HCT116 (cell line): ENCODE results near the gene GLCE. TPM values are rescaled to one million over a fixed set of nuclear protein-coding genes. Genes with fewer than 3 reads are reported as not detected.

ENCODE experiments used
- ATAC-seq: fragments of 200-7000 bp; cut with Tn5 transposase; 2 replicates; pipeline ENCODE4 v1.9.1; 2020; ENCODE audit warnings: mild to moderate bottlenecking, moderate library complexity
- BruUV-seq: library from RNA; stranded (reverse); fragments of 400-500 nt; replicated peaks from 2 replicates; lab custom pipeline; 2021; lab: Mats Ljungman, UMichigan
- CTCF ChIA-PET: fragments of 300-600 bp; sonication (Branson Sonifier 250); formaldehyde crosslinking; loops from one replicate; lab custom pipeline; 2021; ENCODE audit warnings: antibody characterized with exemption; lab: Charles Lee
- POLR2A ChIA-PET: fragments of 300-600, 350-600 bp; sonication (Branson Sonifier 250); formaldehyde crosslinking; loops from one replicate; lab custom pipeline; 2021; ENCODE audit warnings: antibody characterized with exemption; lab: Charles Lee
- RAD21 ChIA-PET, 2 experiments: fragments of 300-600 bp; sonication (Branson Sonifier 250); formaldehyde crosslinking; loops; one replicate each; lab custom pipeline; 2023; ENCODE audit warnings: low total read pairs in 2 of 2; ENCODE audit not compliant: uncharacterized antibody in 2 of 2, unreplicated experiment in 2 of 2, low non-redundant PET in 1 of 2; lab: Charles Lee
- DNase-seq: peaks from one replicate; pipeline ENCODE4 v3.0.0-alpha.2; 2010; ENCODE audit warnings: low read depth, low spot score
- H2AFZ ChIP-seq: fragments of 200-600 bp; shearing (Covaris generic), sonication (generic); 2 replicates; pipeline ENCODE4 v1.6.1; 2017; ENCODE audit warnings: low read depth, mixed run types, mixed read lengths, antibody characterized with exemption, low read length; ENCODE audit not compliant: poor library complexity, severe bottlenecking
- H3K27ac ChIP-seq: 2 replicates; pipeline ENCODE4 v1.5.1; 2012; ENCODE audit warnings: low read depth, low read length
- H3K27me3 ChIP-seq: fragments of 200-600 bp; sonication (generic); 2 replicates; pipeline ENCODE4 v1.6.1; 2016; ENCODE audit warnings: mixed run types, low read length, mixed read lengths; ENCODE audit not compliant: insufficient read depth
- H3K36me3 ChIP-seq, 2 experiments: fragments of 200-500 bp in 1 of 2; fragments of 200-600 bp in 1 of 2; sonication (Bioruptor generic) in 1 of 2; sonication (generic) in 1 of 2; 2 replicates each; pipeline versions ENCODE4 v1.5.1 to v1.6.1; 2014 to 2016; ENCODE audit warnings: low read length in 2 of 2, inconsistent platforms in 1 of 2, mixed read lengths in 1 of 2, mixed run types in 1 of 2; ENCODE audit not compliant: insufficient read depth in 2 of 2, control insufficient read depth in 1 of 2
- H3K4me1 ChIP-seq, 2 experiments: fragments of 200-600 bp in 1 of 2; sonication (generic) in 1 of 2; 2 replicates each; pipeline versions ENCODE4 v1.5.1 to v1.6.1; 2012 to 2017; ENCODE audit warnings: low read length in 2 of 2, inconsistent platforms in 1 of 2, mild to moderate bottlenecking in 1 of 2, mixed read lengths in 1 of 2, mixed run types in 1 of 2, moderate library complexity in 1 of 2; ENCODE audit not compliant: insufficient read depth in 2 of 2, control insufficient read depth in 1 of 2
- H3K4me2 ChIP-seq: fragments of 200-600 bp; sonication (generic); 2 replicates; pipeline ENCODE4 v1.6.1; 2017; ENCODE audit warnings: mixed run types, low read length, mixed read lengths
- H3K4me3 ChIP-seq, 2 experiments: fragments of 200-600 bp in 1 of 2; sonication (generic) in 1 of 2; replicated peaks in 1 of 2; 2 replicates each; pipeline ENCODE4 v1.5.1; 2011 to 2016; ENCODE audit warnings: low read length in 2 of 2, control low read depth in 1 of 2, low read depth in 1 of 2, mild to moderate bottlenecking in 1 of 2, mixed read lengths in 1 of 2, mixed run types in 1 of 2
- H3K79me2 ChIP-seq: fragments of 200-600 bp; sonication (generic); 2 replicates; pipeline ENCODE4 v1.6.1; 2017; ENCODE audit warnings: mild to moderate bottlenecking, mixed run types, low read length, moderate library complexity, mixed read lengths; ENCODE audit not compliant: insufficient read depth
- H3K9ac ChIP-seq: fragments of 200-600 bp; sonication (generic); 2 replicates; pipeline ENCODE4 v1.6.1; 2016; ENCODE audit warnings: low read length, mixed read lengths
- H3K9me2 ChIP-seq: fragments of 200-600 bp; sonication (generic), shearing (Covaris generic); 2 replicates; pipeline ENCODE4 v1.6.1; 2017; ENCODE audit warnings: mixed run types, mild to moderate bottlenecking, moderate library complexity; ENCODE audit not compliant: insufficient read depth
- H3K9me3 ChIP-seq, 2 experiments: fragments of 200-500 bp in 1 of 2; fragments of 200-600 bp in 1 of 2; sonication (Bioruptor generic) in 1 of 2; sonication (generic) in 1 of 2; 2 replicates each; pipeline ENCODE4 v1.6.1; 2014 to 2017; ENCODE audit warnings: low read length in 2 of 2, mixed read lengths in 2 of 2, inconsistent platforms in 1 of 2, low read depth in 1 of 2, mild to moderate bottlenecking in 1 of 2, mixed run types in 1 of 2, moderate library complexity in 1 of 2; ENCODE audit not compliant: control insufficient read depth in 1 of 2, insufficient read depth in 1 of 2
- H4K20me1 ChIP-seq: fragments of 200-600 bp; sonication (generic), shearing (Covaris generic); 2 replicates; pipeline ENCODE4 v1.6.1; 2017; ENCODE audit warnings: mixed run types, mild to moderate bottlenecking, moderate library complexity; ENCODE audit not compliant: insufficient read depth
- CBX3 ChIP-seq: IDR thresholded peaks from 2 replicates; pipeline ENCODE4 v1.6.1; 2012; ENCODE audit warnings: low read depth
- CEBPB ChIP-seq: IDR thresholded peaks from 2 replicates; pipeline ENCODE4 v1.6.1; 2012; ENCODE audit warnings: low read depth
- EGR1 ChIP-seq: IDR thresholded peaks from 2 replicates; pipeline ENCODE4 v1.6.1; 2012; ENCODE audit warnings: low read depth
- EZH2 ChIP-seq: fragments of 200-600 bp; sonication (generic); IDR thresholded peaks from 2 replicates; pipeline ENCODE4 v1.6.1; 2017; ENCODE audit warnings: antibody characterized with exemption, mixed run types
- JUND ChIP-seq: IDR thresholded peaks from 2 replicates; pipeline ENCODE4 v1.6.1; 2012
- POLR2A ChIP-seq: IDR thresholded peaks from 2 replicates; pipeline ENCODE4 v1.7.0; 2011; ENCODE audit warnings: borderline replicate concordance; ENCODE audit not compliant: insufficient read depth, insufficient read length; ENCODE audit errors: extremely low read depth
- POLR2AphosphoS5 ChIP-seq: IDR thresholded peaks from 2 replicates; pipeline ENCODE4 v1.6.1; 2011; ENCODE audit warnings: mild to moderate bottlenecking, low read depth, low read length, moderate library complexity
- RAD21 ChIP-seq: IDR thresholded peaks from 2 replicates; pipeline ENCODE4 v1.6.1; 2012; ENCODE audit warnings: low read depth, mild to moderate bottlenecking
- SIN3A ChIP-seq: IDR thresholded peaks from 2 replicates; pipeline ENCODE4 v1.6.1; 2012; ENCODE audit warnings: low read depth
- SP1 ChIP-seq: IDR thresholded peaks from 2 replicates; pipeline ENCODE4 v1.6.1; 2012; ENCODE audit warnings: low read depth
- SRF ChIP-seq: IDR thresholded peaks from 2 replicates; pipeline ENCODE4 v1.6.1; 2012; ENCODE audit warnings: low read depth
- TCF7L2 ChIP-seq: IDR thresholded peaks from 2 replicates; pipeline ENCODE4 v1.7.0; 2011; ENCODE audit warnings: borderline replicate concordance, inconsistent platforms; ENCODE audit not compliant: insufficient read depth, insufficient read length; ENCODE audit errors: extremely low read depth
- ZFX ChIP-seq: fragments of 450-650 bp; IDR thresholded peaks from 2 replicates; pipeline ENCODE4 v1.6.1; 2017
- ZNF274 ChIP-seq: fragments of 200-500 bp; sonication (Bioruptor generic); IDR thresholded peaks from 2 replicates; pipeline ENCODE4 v1.6.1; 2014; ENCODE audit warnings: mild to moderate bottlenecking, low read depth, low read length, inconsistent platforms
- intact Hi-C: fragments of 100-400 bp; cut with micrococcal nuclease; formaldehyde crosslinking; loops from 2 replicates; pipeline ENCODE4 v1.10.0; 2022
- total RNA-seq: library from RNA; stranded (reverse); gene quantifications from one replicate; pipeline ENCODE4 v1.2.1, GENCODE V29; 2021; ENCODE audit not compliant: unreplicated experiment
- TF ChIP-seq, protein P1 (sequence below): IDR thresholded peaks from 2 replicates; pipeline ENCODE4 v1.6.1; 2012
- TF ChIP-seq, protein P2 (sequence below): IDR thresholded peaks from 2 replicates; pipeline ENCODE4 v1.6.1; 2012; ENCODE audit warnings: low read depth
- TF ChIP-seq, protein P3 (sequence below): IDR thresholded peaks from 2 replicates; pipeline ENCODE4 v1.6.1; 2012
- TF ChIP-seq, protein P4 (sequence below), 3 experiments: fragments of 200-600 bp in 1 of 3; sonication (generic) in 1 of 3; IDR thresholded peaks in 2 of 3; conservative IDR thresholded peaks in 1 of 3; 2 replicates each; pipeline ENCODE4 v1.5.1; 2012 to 2017; ENCODE audit warnings: low read depth in 2 of 3, low read length in 2 of 3, antibody characterized with exemption in 1 of 3, borderline replicate concordance in 1 of 3, control low read depth in 1 of 3, mild to moderate bottlenecking in 1 of 3, mixed read lengths in 1 of 3, mixed run types in 1 of 3, moderate library complexity in 1 of 3; ENCODE audit not compliant: insufficient read depth in 1 of 3
- TF ChIP-seq, protein P5 (sequence below): IDR thresholded peaks from 2 replicates; pipeline ENCODE4 v1.6.1; 2011; ENCODE audit warnings: mild to moderate bottlenecking, low read length, moderate library complexity; ENCODE audit not compliant: insufficient replicate concordance; ENCODE audit errors: extremely low read depth

GLCE gene
- total RNA-seq, 1 experiment from 2014 or later, result 22.2 TPM

- Histone ChIP-seq H3K9me2 (no peaks in the 10 kb centered on the region), H3K9ac (no peak overlapping the region), H3K79me2 (0 out of 2 replicates have a peak, but pooled peaks cover 4% of the 10 kb centered on the region), H3K27me3 (no peaks in the 10 kb centered on the region), H3K9me3 (0 out of 4 replicates have a peak, but pooled peaks cover 0 to 3% of the 10 kb centered on the region in 2 experiments), H2AFZ (no peak overlapping the region), H3K36me3 (no peaks in the 10 kb centered on the region), H4K20me1 (no peaks in the 10 kb centered on the region), H3K4me3 (no peak overlapping the region), H3K27ac (no peak overlapping the region), H3K4me2 (peak overlapping the region; percentile 24), H3K4me1 (peaks cover 5 to 19% of the 10 kb centered on the region in 2 experiments; a peak in 2 of 4 replicates)
- ATAC-seq (no peak), DNase-seq (no peak)
- POLR2A ChIA-PET, result no interaction called here
- CTCF ChIA-PET, result no interaction called here
- TF ChIP-seq, protein P1, sequence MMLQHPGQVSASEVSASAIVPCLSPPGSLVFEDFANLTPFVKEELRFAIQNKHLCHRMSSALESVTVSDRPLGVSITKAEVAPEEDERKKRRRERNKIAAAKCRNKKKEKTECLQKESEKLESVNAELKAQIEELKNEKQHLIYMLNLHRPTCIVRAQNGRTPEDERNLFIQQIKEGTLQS, result no peak
- TF ChIP-seq CBX3, result no peak
- no peak for TF ChIP-seq SP1
- no peak for TF ChIP-seq ZNF274
- TF ChIP-seq, protein P2, sequence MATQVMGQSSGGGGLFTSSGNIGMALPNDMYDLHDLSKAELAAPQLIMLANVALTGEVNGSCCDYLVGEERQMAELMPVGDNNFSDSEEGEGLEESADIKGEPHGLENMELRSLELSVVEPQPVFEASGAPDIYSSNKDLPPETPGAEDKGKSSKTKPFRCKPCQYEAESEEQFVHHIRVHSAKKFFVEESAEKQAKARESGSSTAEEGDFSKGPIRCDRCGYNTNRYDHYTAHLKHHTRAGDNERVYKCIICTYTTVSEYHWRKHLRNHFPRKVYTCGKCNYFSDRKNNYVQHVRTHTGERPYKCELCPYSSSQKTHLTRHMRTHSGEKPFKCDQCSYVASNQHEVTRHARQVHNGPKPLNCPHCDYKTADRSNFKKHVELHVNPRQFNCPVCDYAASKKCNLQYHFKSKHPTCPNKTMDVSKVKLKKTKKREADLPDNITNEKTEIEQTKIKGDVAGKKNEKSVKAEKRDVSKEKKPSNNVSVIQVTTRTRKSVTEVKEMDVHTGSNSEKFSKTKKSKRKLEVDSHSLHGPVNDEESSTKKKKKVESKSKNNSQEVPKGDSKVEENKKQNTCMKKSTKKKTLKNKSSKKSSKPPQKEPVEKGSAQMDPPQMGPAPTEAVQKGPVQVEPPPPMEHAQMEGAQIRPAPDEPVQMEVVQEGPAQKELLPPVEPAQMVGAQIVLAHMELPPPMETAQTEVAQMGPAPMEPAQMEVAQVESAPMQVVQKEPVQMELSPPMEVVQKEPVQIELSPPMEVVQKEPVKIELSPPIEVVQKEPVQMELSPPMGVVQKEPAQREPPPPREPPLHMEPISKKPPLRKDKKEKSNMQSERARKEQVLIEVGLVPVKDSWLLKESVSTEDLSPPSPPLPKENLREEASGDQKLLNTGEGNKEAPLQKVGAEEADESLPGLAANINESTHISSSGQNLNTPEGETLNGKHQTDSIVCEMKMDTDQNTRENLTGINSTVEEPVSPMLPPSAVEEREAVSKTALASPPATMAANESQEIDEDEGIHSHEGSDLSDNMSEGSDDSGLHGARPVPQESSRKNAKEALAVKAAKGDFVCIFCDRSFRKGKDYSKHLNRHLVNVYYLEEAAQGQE, result no peak
- TF ChIP-seq, protein P3, sequence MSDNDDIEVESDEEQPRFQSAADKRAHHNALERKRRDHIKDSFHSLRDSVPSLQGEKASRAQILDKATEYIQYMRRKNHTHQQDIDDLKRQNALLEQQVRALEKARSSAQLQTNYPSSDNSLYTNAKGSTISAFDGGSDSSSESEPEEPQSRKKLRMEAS, result no peak
- no peak for TF ChIP-seq TCF7L2
- TF ChIP-seq SIN3A, result no peak
- no peak for TF ChIP-seq CEBPB
- TF ChIP-seq EZH2, result no peak
- no peak for TF ChIP-seq RAD21
- TF ChIP-seq, protein P4, sequence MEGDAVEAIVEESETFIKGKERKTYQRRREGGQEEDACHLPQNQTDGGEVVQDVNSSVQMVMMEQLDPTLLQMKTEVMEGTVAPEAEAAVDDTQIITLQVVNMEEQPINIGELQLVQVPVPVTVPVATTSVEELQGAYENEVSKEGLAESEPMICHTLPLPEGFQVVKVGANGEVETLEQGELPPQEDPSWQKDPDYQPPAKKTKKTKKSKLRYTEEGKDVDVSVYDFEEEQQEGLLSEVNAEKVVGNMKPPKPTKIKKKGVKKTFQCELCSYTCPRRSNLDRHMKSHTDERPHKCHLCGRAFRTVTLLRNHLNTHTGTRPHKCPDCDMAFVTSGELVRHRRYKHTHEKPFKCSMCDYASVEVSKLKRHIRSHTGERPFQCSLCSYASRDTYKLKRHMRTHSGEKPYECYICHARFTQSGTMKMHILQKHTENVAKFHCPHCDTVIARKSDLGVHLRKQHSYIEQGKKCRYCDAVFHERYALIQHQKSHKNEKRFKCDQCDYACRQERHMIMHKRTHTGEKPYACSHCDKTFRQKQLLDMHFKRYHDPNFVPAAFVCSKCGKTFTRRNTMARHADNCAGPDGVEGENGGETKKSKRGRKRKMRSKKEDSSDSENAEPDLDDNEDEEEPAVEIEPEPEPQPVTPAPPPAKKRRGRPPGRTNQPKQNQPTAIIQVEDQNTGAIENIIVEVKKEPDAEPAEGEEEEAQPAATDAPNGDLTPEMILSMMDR (IDR thresholded peaks at IDR 0.05 in 2 of 3, conservative IDR thresholded peaks at IDR 0.05 in 1 of 3; ENCODE audit: borderline replicate concordance in 1 of 3, insufficient read depth in 1 of 3, low read depth in 2 of 3, low read length in 2 of 3), result no peak
- TF ChIP-seq POLR2AphosphoS5, result no peak
- TF ChIP-seq POLR2A, result no peak
- TF ChIP-seq, protein P5, sequence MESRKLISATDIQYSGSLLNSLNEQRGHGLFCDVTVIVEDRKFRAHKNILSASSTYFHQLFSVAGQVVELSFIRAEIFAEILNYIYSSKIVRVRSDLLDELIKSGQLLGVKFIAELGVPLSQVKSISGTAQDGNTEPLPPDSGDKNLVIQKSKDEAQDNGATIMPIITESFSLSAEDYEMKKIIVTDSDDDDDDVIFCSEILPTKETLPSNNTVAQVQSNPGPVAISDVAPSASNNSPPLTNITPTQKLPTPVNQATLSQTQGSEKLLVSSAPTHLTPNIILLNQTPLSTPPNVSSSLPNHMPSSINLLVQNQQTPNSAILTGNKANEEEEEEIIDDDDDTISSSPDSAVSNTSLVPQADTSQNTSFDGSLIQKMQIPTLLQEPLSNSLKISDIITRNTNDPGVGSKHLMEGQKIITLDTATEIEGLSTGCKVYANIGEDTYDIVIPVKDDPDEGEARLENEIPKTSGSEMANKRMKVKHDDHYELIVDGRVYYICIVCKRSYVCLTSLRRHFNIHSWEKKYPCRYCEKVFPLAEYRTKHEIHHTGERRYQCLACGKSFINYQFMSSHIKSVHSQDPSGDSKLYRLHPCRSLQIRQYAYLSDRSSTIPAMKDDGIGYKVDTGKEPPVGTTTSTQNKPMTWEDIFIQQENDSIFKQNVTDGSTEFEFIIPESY, result no peak
- no peak for TF ChIP-seq JUND
- TF ChIP-seq ZFX, result no peak
- no peak for TF ChIP-seq SRF
- TF ChIP-seq EGR1, result no peak
- RAD21 ChIA-PET, result no interaction called here
- no TSS peak for BruUV-seq
- intact Hi-C loops, result no loop called here
Measured at GRCh38 chr15:69194025-69194827, 33.8 kb downstream of the GLCE start.
